Fibroblast of gingiva (primary cell): ENCODE measurements around the gene KIF13A.
A peak's percentile ranks its signal among the peaks of the same experiment; 100 is the strongest.
"Not testable (repeated sequence)": the region's sequence is repeated elsewhere in the genome, so short reads cannot be mapped to it uniquely, and the experiment has no call there.

Source experiments
- DNase-seq: peaks from one replicate; pipeline ENCODE4 v3.0.0-alpha.2; 2011; ENCODE audit warnings: low read depth

Gene KIF13A

GRCh38 chr6:17785094-17785787 is 202.2 kb downstream of the KIF13A start:
- DNase-seq: no peak

- DNase-seq: no peak
Measured at GRCh38 chr6:17780061-17780460, 207.4 kb downstream of the KIF13A start.

- no peak for DNase-seq
Measured at GRCh38 chr6:17771609-17772008, 215.8 kb downstream of the KIF13A start.

- DNase-seq: no peak
Measured at GRCh38 chr6:17768881-17769280, 218.6 kb downstream of the KIF13A start.

- DNase-seq: peak; percentile 6
Measured at GRCh38 chr6:17768388-17768787, 219.0 kb downstream of the KIF13A start.

- no peak for DNase-seq
Measured at GRCh38 chr6:17762651-17763050, 224.8 kb downstream of the KIF13A start.

- DNase-seq: no peak
Measured at GRCh38 chr6:17758119-17758518, 229.3 kb downstream of the KIF13A start.

- DNase-seq: no peak
Measured at GRCh38 chr6:17754254-17754653, 233.2 kb downstream of the KIF13A start.

GRCh38 chr6:17745324-17745723 is 242.1 kb downstream of the KIF13A start:
- not testable (repeated sequence) for DNase-seq

GRCh38 chr6:17744757-17745308 is 242.6 kb downstream of the KIF13A start:
- DNase-seq: not testable (repeated sequence)

- DNase-seq: no peak
Measured at GRCh38 chr6:17744019-17744756, 243.2 kb downstream of the KIF13A start.

- no peak for DNase-seq
Measured at GRCh38 chr6:17741507-17741906, 245.9 kb downstream of the KIF13A start.

- no peak for DNase-seq
Measured at GRCh38 chr6:17740559-17741220, 246.7 kb downstream of the KIF13A start.

GRCh38 chr6:17737704-17738252 is 249.7 kb downstream of the KIF13A start:
- DNase-seq: no peak

GRCh38 chr6:17735311-17735710 is 252.1 kb downstream of the KIF13A start:
- DNase-seq: not testable (repeated sequence)

- no peak for DNase-seq
Measured at GRCh38 chr6:17730078-17730704, 257.2 kb downstream of the KIF13A start.

- DNase-seq: no peak
Measured at GRCh38 chr6:17729223-17730077, 258.0 kb downstream of the KIF13A start.

- no peak for DNase-seq
Measured at GRCh38 chr6:17728551-17729222, 258.7 kb downstream of the KIF13A start.

GRCh38 chr6:17725083-17725482 is 262.4 kb downstream of the KIF13A start:
- DNase-seq: no peak

GRCh38 chr6:17724341-17724740 is 263.1 kb downstream of the KIF13A start:
- DNase-seq: no peak
